Bone marrow (tissue), 2 donors: ENCODE results near the gene MYOZ2.

Experiments
- DNase-seq, 2 donors: peaks; one replicate each; lab custom pipeline; 2025; lab: John Stamatoyannopoulos, UW

MYOZ2 gene

DNA sequence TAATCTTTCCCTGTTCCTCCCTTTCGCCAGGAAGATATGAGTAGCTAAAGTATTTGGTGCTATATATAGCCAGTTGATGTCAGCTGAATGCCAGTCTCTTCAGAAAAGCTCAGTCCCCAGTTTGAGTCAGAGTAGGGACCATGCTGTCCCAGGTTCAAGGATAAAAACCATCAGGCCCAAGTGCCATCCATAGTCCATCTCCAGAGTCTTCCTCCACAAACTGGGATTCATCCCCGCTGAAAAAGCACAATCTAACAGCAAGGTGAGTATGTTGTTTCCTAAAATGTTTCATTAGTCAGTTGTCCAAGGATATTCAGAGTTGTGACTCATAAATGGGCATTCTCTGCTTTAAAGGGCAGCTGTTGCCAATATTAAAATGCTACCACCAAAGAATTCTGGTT, at the start of gene MYOZ2:
TSS of gene MYOZ2 (plus strand) at position 112 of the 401 bp plus-strand sequence. CDS start 694 bp downstream, outside the sequence.
- no peak for DNase-seq

DNA sequence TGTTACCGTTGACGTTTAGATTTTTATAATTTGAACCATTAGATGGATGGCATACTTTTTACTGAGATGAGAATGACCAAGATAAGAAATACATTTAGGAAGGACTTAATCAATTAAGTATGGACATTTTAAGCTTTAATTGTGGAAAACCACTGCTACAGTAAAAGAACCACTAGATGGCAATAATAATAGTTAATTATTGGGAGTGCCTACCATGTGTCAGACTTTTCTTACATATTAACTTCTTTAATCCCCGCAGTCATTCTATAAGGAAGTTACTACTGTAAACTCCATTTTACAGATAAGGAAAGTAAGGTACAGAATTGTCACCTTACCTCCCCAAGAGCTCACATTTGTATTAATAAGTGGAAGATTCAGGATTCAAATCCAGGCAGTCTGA, 48.5 kb upstream of the MYOZ2 start:
- DNase-seq = no peak

DNA sequence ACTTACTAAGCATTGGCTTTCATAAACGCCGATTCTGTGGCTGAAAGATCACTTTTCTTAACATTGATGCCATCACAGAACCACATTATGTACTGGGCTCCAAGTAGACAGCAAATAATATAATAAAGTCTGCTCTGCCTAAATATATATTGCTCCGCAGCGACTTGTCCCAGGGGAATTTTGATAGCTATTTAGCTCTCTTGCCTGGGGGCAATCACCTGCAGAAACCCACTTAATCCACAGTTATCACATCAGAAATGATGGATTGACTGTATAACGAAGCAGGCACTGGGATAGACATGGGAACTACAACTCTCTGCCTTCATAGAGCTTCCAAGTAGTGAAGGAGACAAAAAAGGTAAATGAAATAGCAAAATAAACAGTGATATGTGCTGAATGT, 48.0 kb upstream of the MYOZ2 start:
- DNase-seq = no peak

DNA sequence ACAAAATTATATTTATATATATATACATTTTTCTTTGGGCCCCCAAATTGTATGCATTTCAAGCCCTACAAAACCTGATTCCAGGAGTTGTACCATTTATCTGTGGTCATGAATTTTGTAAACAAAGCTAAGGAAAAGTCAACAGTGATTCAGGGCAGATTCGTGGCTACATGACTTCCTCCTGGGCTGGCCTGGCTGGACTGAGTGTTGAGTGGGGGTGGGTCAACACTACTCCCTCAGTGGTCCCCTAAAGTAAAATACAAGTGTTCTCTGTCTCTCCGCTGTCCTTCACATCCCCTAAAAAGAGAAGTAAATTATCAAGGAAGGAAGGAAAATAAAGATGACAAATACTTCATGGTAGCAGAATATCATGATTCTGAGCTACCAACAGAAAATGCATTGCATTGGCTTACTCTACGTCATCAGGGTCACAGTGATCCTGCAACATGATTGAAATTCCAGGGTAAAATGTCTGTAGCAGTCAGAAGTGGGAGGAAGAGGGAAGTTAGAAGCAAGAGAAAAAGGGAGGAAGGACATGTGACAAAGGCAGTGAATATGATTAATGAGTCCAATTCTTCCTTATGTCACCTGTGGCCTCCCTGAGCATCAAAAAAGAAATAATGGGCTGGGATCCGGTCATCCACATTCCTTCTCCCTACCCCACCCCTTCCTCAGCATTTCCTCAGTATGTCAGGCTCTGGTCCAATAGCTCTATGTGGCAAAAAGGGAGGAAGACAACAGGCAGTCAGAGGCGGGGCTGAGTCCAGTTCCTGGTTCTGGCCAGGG, 42.4 kb upstream of the MYOZ2 start:
- DNase-seq = no peak

DNA sequence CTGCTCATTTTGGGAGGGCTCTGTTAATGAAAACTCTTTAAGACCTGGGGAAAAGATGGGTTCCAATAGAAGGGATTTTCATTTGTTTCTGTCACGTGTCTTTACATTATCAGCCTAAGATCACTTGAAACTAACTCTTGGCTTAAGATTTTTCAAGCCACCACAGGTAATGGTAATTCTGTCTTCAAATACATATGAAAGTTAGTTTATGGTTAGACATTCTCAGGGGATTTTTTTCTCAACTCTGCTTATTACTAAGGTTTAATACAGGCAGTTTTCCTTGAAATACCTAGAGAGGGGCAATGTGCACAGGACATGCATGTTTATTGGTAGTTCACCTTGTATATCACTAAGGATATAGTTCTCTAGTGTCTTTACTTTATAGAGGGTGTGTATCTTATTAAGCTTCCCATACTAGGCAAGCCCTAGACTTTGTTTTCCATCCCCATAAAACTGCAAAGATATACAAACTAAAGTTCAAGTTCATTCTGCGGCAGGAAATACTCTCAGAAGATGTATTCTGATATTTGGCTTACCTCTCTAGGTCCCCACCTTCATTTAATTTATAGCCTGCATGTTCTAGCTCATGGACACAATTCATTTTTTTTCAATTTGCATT, 38.2 kb upstream of the MYOZ2 start:
- DNase-seq = no peak

DNA sequence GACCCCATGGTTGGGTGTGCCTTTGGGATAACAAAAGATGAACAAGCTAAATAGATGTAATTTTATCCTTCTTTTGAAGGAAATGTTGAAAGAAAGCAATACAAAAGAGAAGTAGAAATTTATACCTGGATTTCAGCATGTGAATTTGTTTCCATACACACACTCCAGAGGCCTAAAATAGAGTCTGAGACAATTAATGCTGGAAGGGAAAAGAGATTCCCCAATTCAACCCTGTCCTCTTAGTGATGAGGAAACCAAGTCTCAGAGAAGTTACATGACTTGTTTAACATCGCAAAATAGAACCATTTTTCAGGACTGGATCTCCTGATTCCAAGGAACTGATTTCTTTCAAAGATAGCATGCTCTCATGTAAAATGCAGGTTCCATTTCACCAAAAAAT, 37.3 kb upstream of the MYOZ2 start:
- DNase-seq = no peak

DNA sequence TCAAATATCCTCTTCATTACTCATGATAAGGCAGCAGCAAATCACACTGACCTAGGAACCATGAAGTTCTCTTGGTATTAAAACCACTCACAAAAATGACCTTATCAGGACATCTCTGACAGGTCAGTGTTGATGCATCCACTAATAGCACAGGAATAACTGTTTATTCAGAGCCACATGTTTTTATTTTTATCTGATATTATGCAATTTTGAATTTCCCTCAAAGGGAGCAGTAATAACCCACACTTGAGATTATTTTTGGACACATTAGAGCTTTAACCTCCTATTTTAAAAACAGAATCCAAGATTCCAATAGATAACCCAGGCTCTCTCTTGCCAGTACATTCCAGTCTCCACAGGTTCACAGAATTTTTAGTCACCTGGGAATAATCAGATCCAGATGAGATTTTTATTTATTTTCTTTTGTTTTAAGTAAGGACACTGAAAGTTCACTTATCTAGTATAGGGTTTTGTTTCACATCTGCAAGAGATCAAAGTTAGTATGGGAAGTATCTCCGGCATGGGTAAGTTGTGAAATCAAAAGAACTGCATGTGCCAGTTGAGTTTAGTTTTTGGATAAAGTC, 36.3 kb upstream of the MYOZ2 start:
- no peak for DNase-seq

DNA sequence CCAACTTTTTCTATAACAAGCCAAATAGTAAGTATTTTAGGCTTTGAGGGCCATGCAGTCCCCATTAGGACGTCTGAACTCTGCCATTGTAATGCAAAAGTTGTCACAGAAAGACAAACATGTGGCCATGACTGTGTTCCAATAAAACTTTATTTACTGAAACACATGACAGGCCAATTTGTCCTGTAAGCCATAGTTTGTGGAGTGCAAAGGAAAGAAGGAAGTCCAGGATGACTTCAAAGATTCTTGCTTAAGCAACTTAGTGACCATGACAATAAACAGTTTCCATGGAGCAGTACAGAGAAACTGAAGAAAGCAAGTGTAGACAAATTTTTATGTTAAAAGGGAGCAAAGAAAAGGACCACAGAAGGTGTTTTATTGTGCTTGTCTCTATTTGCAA, 35.0 kb upstream of the MYOZ2 start:
- DNase-seq = no peak

DNA sequence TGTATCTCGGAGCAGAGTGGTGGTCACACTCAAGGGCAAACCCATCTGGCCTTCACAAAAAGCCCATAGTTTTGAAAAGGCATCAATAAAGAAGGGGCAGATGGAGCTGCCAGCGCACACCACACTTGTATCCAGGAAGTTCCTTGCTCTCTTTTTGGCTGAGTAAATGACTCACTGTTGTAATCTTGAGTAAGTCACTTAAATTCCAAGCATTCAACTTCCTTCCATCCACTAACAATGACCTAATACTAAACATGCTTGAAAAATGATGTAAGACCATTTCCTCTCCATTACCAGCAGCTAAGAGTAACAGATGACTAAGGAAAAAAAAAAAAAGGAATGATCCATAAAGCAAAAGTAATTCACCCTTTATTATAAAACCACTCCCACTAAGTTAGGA, 32.4 kb upstream of the MYOZ2 start:
- no peak for DNase-seq

DNA sequence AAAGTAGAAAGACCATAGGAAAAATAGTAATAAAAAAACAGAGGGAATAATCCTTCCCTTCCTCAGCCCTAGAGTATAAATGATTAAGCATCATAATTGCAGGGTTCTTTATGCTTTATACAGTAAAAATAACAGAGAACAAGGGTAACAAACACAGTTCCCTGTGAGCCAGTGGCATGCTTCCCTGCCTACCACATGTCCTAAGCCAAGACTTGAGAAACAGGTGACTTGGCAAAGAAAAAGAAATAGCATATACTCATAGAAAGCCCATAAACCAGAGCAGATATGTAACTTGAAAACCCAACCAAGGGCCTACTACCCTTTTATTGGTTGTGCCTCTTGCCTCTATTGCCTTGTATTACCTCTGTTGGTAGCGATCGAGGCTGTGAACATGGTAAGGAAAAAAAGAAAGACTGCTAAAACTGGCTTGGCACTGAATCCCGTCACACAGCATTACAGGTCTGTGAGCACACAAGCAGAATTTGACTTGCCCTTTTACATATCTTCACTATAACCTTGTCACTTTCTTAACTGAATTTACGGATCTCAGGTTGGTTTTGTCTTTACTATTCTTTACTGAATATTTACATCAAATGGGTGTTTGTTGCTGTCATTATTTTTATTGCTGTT, 30.9 kb upstream of the MYOZ2 start:
- DNase-seq = no peak

DNA sequence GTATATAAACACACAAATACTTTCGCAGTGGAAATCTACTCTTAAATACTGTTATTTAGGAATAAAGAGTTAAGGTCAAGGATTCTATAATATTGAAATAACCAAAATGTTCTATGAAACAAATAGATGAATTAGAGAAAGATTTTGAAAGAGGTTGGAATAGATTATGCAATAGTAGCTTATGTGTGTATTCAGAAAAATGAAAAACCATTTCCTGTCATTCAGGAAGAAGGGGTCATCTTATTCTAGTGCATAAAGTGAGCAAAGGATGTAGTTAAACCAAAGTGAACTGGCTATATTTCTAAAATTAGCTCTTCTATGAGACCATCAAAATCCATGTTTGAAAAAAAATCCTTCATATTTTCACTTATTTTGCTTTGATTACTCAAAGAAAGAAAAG, 30.0 kb upstream of the MYOZ2 start:
- DNase-seq = no peak

DNA sequence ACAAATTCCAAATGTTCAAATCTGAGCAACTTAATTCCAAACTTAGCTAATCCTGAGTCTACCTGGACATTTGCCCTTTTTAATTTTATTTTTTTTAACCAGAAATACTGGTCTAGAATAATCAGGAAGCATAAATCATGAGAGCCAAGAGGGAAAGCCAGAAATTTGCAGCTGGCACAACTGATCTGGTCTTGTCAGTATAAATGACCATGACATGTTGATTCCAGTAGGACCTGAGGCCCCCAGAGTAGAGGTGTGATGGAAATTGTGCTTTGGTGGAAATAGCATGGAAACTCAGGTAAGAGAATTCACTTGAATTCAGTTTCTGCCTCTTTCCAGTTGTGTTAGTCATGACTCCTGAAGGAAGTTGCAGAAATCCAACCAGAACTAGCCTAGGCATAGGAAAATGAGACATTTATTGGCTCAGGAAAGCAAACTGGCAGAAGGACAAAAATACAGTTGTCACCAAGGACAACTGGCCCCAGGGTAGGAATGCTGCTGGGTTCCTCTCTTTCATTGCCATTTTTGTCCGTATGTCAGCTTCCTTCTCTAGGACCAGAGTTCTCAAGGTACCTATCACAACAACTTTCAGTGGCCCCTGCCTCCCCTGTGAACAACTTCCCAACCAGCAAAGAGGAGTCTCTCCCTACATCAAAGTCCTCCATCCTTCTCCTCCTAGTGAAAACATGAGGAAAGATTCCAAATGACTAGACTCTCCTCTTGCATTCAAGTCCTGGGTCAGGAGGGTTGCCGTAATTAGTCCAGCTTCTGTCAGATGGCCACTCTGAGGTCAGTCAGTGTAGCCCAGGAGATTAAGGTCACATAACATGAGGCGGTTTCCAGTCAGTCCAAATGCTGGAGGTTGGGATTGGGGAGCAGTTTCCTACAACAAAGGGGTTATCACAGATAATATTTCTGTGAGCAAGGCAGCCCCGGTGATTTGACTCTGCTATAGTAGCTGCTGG, 29.3 kb upstream of the MYOZ2 start:
- DNase-seq = no peak

DNA sequence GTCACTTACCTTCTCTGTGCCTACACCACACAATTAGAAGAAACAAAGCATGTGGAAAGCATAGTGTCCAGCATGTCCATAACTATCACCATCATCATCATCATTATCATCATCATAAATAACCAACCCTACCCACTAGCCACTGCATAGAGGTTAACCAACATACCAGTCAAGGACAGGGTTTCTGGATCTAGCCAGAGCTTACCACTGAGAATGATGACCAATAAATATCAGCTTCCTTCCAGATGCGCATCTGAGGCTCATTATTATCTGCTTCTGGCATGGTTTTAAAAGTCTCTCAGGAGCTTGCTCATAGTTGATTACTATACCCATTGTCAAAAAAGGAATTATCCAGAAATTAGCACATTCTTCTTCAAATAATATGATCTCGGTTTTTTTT, 25.5 kb upstream of the MYOZ2 start:
- no peak for DNase-seq

DNA sequence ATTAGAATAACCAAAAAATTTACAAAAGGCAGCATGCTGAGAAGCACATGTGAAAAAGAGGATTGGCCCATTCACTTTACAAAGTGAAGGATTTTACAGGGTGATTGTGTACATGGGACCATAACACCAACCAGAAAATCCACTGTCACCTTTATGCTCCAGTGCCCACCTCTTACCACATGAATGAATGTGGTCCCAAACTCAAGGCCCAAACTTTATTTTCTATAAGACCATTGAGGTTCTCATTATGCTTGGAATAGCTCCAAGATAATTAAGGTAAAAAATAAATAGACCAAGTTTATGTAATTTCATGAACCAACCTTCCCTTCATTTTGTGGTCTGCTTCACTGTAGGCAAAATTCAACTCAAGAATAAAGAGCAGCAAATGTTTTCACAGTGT, 24.3 kb upstream of the MYOZ2 start:
- no peak for DNase-seq

DNA sequence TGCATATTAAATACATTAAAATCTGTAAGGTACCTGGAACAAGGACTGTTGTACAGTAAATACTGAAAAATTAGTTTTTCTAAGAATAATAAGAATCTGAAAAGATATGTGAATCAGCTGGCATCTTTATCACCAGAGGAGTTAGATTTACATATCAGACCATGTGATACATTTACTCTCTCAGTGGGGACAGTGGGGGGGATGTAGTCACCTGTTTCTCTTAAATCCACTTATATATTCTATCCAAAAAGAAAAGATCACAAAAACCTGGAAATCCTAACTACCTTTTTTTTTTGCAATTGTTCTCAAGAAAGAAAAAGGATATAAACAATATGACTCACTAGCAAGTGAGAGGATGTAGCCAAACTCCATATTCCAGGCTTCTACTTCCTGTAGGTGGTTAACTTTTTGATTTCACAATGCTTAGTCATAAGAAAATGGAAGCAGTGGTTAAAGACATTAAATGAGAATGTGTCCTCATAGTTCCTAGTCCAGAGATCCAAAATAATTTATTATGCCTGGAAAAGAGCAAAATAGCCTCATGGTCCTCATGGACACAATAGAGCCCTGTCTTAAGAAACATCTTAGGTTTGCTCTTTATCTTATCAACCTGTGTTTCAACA, 22.5 kb upstream of the MYOZ2 start:
- DNase-seq = peak in 1 of 2 donors; percentile 28

DNA sequence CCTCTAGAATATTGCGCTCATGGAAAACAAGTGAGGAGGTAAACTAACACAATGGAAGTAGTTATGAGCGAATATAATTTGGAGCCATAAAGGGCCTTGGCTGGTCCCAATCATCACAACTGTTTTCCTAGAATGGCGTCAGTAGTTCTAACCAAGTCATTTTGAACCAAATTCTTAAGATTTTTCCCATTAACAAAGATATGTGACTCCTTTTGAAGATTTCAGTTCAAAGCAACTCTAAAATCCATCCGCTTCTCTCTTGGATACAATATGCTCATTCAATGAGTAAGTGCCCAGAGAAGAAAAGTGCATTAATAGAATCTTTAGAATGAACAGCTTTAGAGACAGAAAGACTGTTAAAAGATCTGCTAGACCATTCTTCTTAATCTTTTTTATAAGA, 19.6 kb upstream of the MYOZ2 start:
- no peak for DNase-seq

DNA sequence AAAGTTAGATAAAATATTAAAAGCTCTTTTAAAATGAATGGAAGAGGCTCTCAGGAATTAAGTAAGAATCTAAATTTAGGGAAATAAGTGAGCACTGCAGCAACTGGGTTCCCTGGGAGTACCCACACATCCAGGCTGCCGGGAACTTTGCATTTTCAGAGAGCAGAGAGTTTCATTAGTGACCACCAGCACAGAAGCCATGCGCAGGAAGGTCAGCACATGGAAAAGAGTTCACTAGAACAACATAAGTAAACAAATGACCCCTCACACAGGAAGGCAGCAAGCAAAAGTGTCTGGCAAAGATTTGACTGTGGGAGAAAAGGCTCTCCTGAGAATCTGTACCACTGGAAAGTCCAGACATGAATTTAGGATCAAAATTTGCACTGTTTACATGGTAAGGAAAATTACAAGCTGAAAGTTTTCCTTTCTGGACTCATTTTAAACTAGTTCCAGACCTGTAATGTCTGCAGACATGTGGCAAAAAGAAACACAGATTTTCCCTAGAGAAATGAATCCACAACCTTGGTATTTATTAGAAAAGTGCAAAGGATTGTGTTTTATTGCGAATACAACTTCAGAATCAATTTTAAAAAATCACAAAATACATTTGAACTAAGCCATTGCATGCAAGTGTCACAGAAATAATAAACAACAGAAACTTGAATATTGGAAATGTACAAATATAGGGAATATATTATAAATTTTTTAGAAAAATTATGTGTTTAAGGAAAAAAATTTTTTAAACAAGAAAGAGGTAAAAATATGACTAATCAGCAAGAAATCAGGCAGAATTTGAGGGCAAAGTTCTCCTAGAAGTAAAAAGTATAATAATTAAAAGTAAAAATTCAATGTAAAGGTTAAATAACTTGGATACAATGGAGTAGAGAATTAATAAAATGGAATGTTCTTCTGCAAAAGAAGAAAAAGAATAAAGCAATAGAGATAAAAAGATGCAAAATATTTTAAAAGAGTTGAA, 18.4 kb upstream of the MYOZ2 start:
- DNase-seq = no peak

DNA sequence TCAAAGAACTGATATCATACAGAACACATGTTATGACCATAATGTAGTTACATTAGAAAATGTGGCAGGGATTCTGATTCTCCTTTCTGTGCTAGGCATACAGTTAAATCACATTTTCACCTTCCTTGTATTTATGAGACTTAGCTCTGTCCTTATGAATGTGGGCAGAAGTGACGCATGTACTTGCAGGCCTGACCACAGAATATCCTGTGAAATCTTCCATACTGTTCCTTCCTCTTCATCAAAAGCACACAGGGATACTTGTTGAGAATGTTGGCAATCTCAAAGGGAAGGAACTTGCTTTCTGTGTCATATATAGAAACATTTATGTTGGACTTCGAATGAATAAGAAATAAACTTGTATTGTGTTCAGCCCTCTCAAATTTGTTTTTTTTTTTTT, 17.2 kb upstream of the MYOZ2 start:
- no peak for DNase-seq

DNA sequence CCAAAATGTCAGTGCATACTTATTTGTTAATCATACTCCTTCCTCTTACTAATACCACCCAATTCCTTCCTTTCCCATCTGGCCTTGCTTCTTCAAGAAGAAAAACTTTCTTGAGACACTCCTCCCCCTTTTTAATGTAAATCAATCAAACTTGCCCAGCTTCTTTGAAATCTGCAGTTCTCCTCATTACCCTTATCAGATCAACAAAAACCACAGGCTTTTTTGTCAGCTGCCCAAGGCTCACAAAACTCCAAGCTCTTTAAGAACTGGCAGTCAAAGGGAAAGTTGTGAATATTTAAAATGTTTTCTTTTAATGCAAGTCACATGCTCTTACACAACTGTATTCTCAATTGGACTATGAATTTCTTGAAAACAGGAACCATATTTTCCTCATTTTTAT, 11.3 kb upstream of the MYOZ2 start:
- DNase-seq = no peak

DNA sequence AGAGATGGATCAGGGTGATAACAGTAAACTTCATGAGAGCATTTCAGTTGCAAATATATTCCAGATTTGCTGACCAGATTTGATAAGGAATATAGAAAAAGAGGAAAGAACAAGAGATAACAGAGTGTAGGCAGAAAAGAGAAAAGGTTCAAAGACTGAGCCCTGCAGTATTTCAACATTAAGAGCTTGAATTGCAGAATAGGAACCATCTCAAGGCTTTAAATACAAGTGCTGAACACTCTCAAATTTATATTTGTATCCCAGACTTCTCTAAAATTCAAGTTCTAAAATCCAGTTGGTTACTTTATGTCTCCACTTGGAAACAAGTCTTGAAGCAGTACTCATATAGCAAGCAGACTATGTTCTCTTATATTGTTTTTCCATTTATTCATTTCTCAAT, 9.7 kb upstream of the MYOZ2 start:
- no peak for DNase-seq
